Kidney glomerular epithelial cell (primary cell): ENCODE data around the gene STN1.

Source experiments
- DNase-seq: peaks from one replicate; lab custom pipeline; 2025; lab: John Stamatoyannopoulos, UW

STN1 gene

GRCh38 chr10:103894441-103894864, 23.5 kb downstream of the STN1 start:
- DNase-seq = no peak

- DNase-seq = no peak
Measured at GRCh38 chr10:103893817-103894216, 24.2 kb downstream of the STN1 start.

- no peak for DNase-seq
Measured at GRCh38 chr10:103892181-103892580, 25.8 kb downstream of the STN1 start.

- no peak for DNase-seq
Measured at GRCh38 chr10:103890688-103891087, 27.3 kb downstream of the STN1 start.

GRCh38 chr10:103890194-103890658, 27.8 kb downstream of the STN1 start:
- no peak for DNase-seq

- DNase-seq = no peak
Measured at GRCh38 chr10:103889121-103889720, 28.8 kb downstream of the STN1 start.

GRCh38 chr10:103888113-103888841, 29.7 kb downstream of the STN1 start:
- DNase-seq = peak; percentile 84

- no peak for DNase-seq
Measured at GRCh38 chr10:103885617-103886016, 32.4 kb downstream of the STN1 start.

GRCh38 chr10:103884681-103885139, 33.3 kb downstream of the STN1 start:
- peak; percentile 34 for DNase-seq

- DNase-seq = no peak
Measured at GRCh38 chr10:103882285-103883007, 35.5 kb downstream of the STN1 start.

GRCh38 chr10:103881416-103882284, 36.3 kb downstream of the STN1 start:
- no peak for DNase-seq

- no peak for DNase-seq
Measured at GRCh38 chr10:103879831-103880230, 38.2 kb downstream of the STN1 start.

- no peak for DNase-seq
Measured at GRCh38 chr10:103879409-103879808, 38.6 kb downstream of the STN1 start.

- DNase-seq = no peak
Measured at GRCh38 chr10:103877861-103878260, 40.1 kb downstream of the STN1 start.

- DNase-seq = no peak
Measured at GRCh38 chr10:103876155-103876554, 41.8 kb downstream of the STN1 start.

GRCh38 chr10:103874730-103875129, 43.3 kb downstream of the STN1 start:
- no peak for DNase-seq

GRCh38 chr10:103872137-103872931, 45.6 kb downstream of the STN1 start:
- no peak for DNase-seq

- no peak for DNase-seq
Measured at GRCh38 chr10:103871006-103871405, 47.0 kb downstream of the STN1 start.

- no peak for DNase-seq
Measured at GRCh38 chr10:103870516-103870915, 47.5 kb downstream of the STN1 start.

GRCh38 chr10:103869336-103869735, 48.6 kb downstream of the STN1 start:
- DNase-seq = no peak

- no peak for DNase-seq
Measured at GRCh38 chr10:103868200-103868599, 49.8 kb downstream of the STN1 start.
